GM12878 (cell line): ENCODE data around the gene UBE2QL1. TPM values are rescaled to one million over a fixed set of nuclear protein-coding genes. Genes with fewer than 3 reads are reported as not detected.

Source experiments
- ATAC-seq: fragments of 200-7000 bp; cut with Tn5 transposase; 3 replicates; pipeline ENCODE4 v1.9.1; 2020; ENCODE audit warnings: mild to moderate bottlenecking, moderate library complexity
- BruUV-seq: library from RNA; stranded (reverse); fragments of 400-500 nt; replicated peaks from 2 replicates; lab custom pipeline; 2021; lab: Mats Ljungman, UMichigan
- CTCF ChIA-PET: fragments of 300-600 bp; sonication (Branson Sonifier 250); formaldehyde crosslinking; extraction: SDS; loops from one replicate; lab custom pipeline; 2021; ENCODE audit warnings: inconsistent platforms; lab: Yijun Ruan, JAX
- POLR2A ChIA-PET: fragments of 350-600 bp; formaldehyde crosslinking; extraction: SDS; loops from one replicate; lab custom pipeline; 2021; ENCODE audit warnings: inconsistent platforms; lab: Charles Lee
- RAD21 ChIA-PET: fragments of 300-600 bp; sonication (Branson Sonifier 250); formaldehyde crosslinking; loops from one replicate; lab custom pipeline; 2023; ENCODE audit warnings: antibody characterized with exemption; ENCODE audit not compliant: unreplicated experiment; lab: Charles Lee
- SMC1A ChIA-PET: fragments of 300-600 bp; sonication (Branson Sonifier 250); formaldehyde crosslinking; loops from one replicate; lab custom pipeline; 2023; ENCODE audit not compliant: unreplicated experiment, uncharacterized antibody; lab: Charles Lee
- DNase-seq: peaks from one replicate; pipeline ENCODE4 v3.0.0-alpha.2; 2011; ENCODE audit warnings: low read depth, low spot score
- FAIRE-seq: peaks from 3 replicates; lab custom pipeline; 2011; peaks lifted over from hg19 to GRCh38; lab: Jason Lieb, UNC
- H2AFZ ChIP-seq: 2 replicates; pipeline ENCODE4 v1.6.0; 2011; ENCODE audit warnings: low read depth, low read length, control low read depth; ENCODE audit not compliant: control insufficient read depth
- H3K27ac ChIP-seq: 2 replicates; pipeline ENCODE4 v1.5.1; 2011; ENCODE audit warnings: control low read depth; ENCODE audit not compliant: control insufficient read depth, insufficient read depth
- H3K27me3 ChIP-seq, 2 experiments: replicated peaks in 1 of 2; 2 replicates each; pipeline versions ENCODE4 v1.6.0 to v1.6.1; 2011; ENCODE audit warnings: low read length in 1 of 2; ENCODE audit not compliant: control insufficient read depth in 2 of 2, insufficient read depth in 2 of 2
- H3K36me3 ChIP-seq, 2 experiments: 2 replicates each; pipeline ENCODE4 v1.5.1; 2011; ENCODE audit warnings: low read length in 1 of 2; ENCODE audit not compliant: control insufficient read depth in 2 of 2, insufficient read depth in 2 of 2
- H3K4me1 ChIP-seq: 2 replicates; pipeline ENCODE4 v1.6.1; 2011; ENCODE audit warnings: mild to moderate bottlenecking, low read length, moderate library complexity, mixed read lengths; ENCODE audit not compliant: control insufficient read depth, insufficient read depth
- H3K4me2 ChIP-seq: 2 replicates; pipeline ENCODE4 v1.6.0; 2011; ENCODE audit warnings: control low read depth; ENCODE audit not compliant: control insufficient read depth, insufficient read depth
- H3K4me3 ChIP-seq: fragments of 200-600 bp; sonication (generic); 2 replicates; pipeline ENCODE4 v1.5.1; 2016
- H3K79me2 ChIP-seq: 2 replicates; pipeline ENCODE4 v1.6.0; 2011; ENCODE audit warnings: low read length; ENCODE audit not compliant: control insufficient read depth, insufficient read depth
- H3K9ac ChIP-seq: 2 replicates; pipeline ENCODE4 v1.8.0; 2011; ENCODE audit warnings: low read length, control low read depth, mixed read lengths; ENCODE audit not compliant: control insufficient read depth, insufficient read depth
- H3K9me3 ChIP-seq: replicated peaks from 3 replicates; pipeline ENCODE4 v1.5.1; 2011; ENCODE audit warnings: mild to moderate bottlenecking, low read length; ENCODE audit not compliant: control insufficient read depth, insufficient read depth
- H4K20me1 ChIP-seq: 2 replicates; pipeline ENCODE4 v1.6.0; 2011; ENCODE audit not compliant: control insufficient read depth, insufficient read depth
- NBN ChIP-seq: fragments of 450-650 bp; IDR thresholded peaks from 2 replicates; pipeline ENCODE4 v1.6.1; 2016
- PBX3 ChIP-seq: IDR thresholded peaks from 2 replicates; pipeline ENCODE4 v1.6.1; 2011; ENCODE audit warnings: mild to moderate bottlenecking, low read depth, low read length, moderate library complexity; ENCODE audit not compliant: insufficient replicate concordance
- RB1 ChIP-seq: fragments of 450-650 bp; formaldehyde crosslinking; IDR thresholded peaks from 2 replicates; pipeline ENCODE4 v1.6.1; 2017; ENCODE audit warnings: mild to moderate bottlenecking, borderline replicate concordance
- SMAD1 ChIP-seq: fragments of 450-650 bp; IDR thresholded peaks from 2 replicates; pipeline ENCODE4 v1.6.1; 2018; ENCODE audit warnings: mild to moderate bottlenecking, low read depth; ENCODE audit not compliant: partially characterized antibody
- ZNF24 ChIP-seq: fragments of 450-650 bp; IDR thresholded peaks from 2 replicates; pipeline ENCODE4 v1.6.1; 2017; ENCODE audit warnings: antibody characterized with exemption, mild to moderate bottlenecking
- WGBS: methylation state at CpG from one replicate; pipeline ENCODE4 v1.1.6; 2016; ENCODE audit warnings: low lambda C conversion rate; ENCODE audit not compliant: insufficient replicate concordance, insufficient coverage; ENCODE audit errors: missing lambda C conversion rate; 5-methylcytosine and 5-hydroxymethylcytosine counted together
- in situ Hi-C: fragments of 300-500 bp; cut with MboI; formaldehyde crosslinking; loops from 9 replicates; pipeline ENCODE4 v1.14.3; 2018; ENCODE audit warnings: mixed read lengths
- intact Hi-C: fragments of 100-400 bp; cut with micrococcal nuclease; formaldehyde crosslinking; loops from one replicate; pipeline ENCODE4 v1.14.2; 2022; ENCODE audit not compliant: unreplicated experiment
- polyA plus RNA-seq, 11 experiments: library from polyadenylated mRNA; depleted of rRNA in 4 of 11; unstranded in 6 of 11; stranded (reverse) in 5 of 11; fragments of >200 nt; fragmentation: Nextera tagmentation in 4 of 11; fragmentation: Illumina TruSeq in 1 of 11; extraction: Ambion mirVana in 4 of 11; extraction: Trizol in 1 of 11; gene quantifications; 1 replicate in 1 of 11; 2 replicates in 10 of 11; pipeline versions ENCODE4 v1.2.1 to v1.2.3, GENCODE V29; 2011 to 2016; ENCODE audit warnings: inconsistent platforms in 2 of 11, missing spikeins in 2 of 11, low read depth in 1 of 11
- total RNA-seq, 4 experiments: library from RNA; depleted of rRNA in 3 of 4; stranded (reverse); fragments of >200 nt in 3 of 4; fragmentation: Illumina TruSeq in 1 of 4; extraction: Trizol in 1 of 4; gene quantifications; 2 replicates each; pipeline versions ENCODE4 v1.2.1 to v1.2.3, GENCODE V29; 2013 to 2021

Gene UBE2QL1
- total and polyA plus RNA-seq, 10 of the 15 experiments (the other 5 are each of a cell fraction or from before 2014, with no cell fraction given): 0.03 to 0.62 (median 0.04) TPM; not detected in 6

DNA sequence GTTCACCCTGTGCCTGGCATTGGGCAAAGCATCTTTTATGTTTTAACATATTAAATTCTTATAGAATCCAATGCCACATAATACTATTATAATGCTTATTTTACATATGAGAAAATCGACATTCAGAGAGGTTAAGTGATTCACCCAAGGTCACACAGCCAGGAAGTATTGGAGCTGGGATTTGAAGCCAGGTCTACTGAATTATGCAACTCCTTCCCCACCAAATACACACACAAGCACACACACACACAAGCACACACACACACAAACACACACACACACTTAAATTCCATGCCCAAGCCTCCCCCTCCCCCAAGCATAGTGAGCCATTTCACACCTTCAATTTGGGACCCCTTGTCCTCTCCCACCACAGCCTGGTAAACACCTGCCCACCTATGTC, 37.4 kb downstream of the UBE2QL1 start:
- 36% methylated on average over 1 of the region's 1 CpG for WGBS
- Histone ChIP-seq H3K4me2 (no peak overlapping the region), H3K27ac (no peak overlapping the region), H3K79me2 (no peaks in the 10 kb centered on the region), H2AFZ (no peak overlapping the region), H3K9ac (no peak overlapping the region), H3K36me3 (no peaks in the 10 kb centered on the region), H3K9me3 (no peaks in the 10 kb centered on the region), H3K4me1 (peaks cover 63% of the 10 kb centered on the region), H3K27me3 (no peaks in the 10 kb centered on the region), H4K20me1 (no peaks in the 10 kb centered on the region), H3K4me3 (no peak overlapping the region)
- FAIRE-seq: no peak
- DNase-seq: no peak
- BruUV-seq: no TSS peak
- in situ Hi-C loops (no loop called here), intact Hi-C loops (loop anchor here (5.0 kb wide), 1 partner anchor 146 kb away; the partner anchor contains the start of genes NSUN2 and SRD5A1)
- TF ChIP-seq RB1 (no peak), NBN (no peak), ZNF24 (no peak), SMAD1 (no peak), PBX3 (no peak)
- ChIA-PET CTCF (interaction anchor here (1.0 to 2.3 kb wide), 2 partner anchors 11 to 210 kb away, joined by 3 to 7 read pairs; no protein-coding TSS in a partner anchor), POLR2A (interaction anchor here (2.6 to 2.7 kb wide), 2 partner anchors 9 to 11 kb away, joined by 12 to 14 read pairs; no protein-coding TSS in a partner anchor), SMC1A (interaction anchor here (0.8 to 4.1 kb wide), 12 partner anchors 8 to 603 kb away, joined by 3 to 37 read pairs (median 4); no protein-coding TSS in a partner anchor), RAD21 (interaction anchor here (1.0 to 3.8 kb wide), 5 partner anchors 8 to 213 kb away, joined by 3 to 35 read pairs (median 5); no protein-coding TSS in a partner anchor)
- ATAC-seq: no peak
